ENCODE data around the gene PLA2G2D. TPM values are rescaled to one million over a fixed set of nuclear protein-coding genes. Genes with fewer than 3 reads are reported as not detected.

The PLA2G2D gene
- total and polyA plus RNA-seq, 10 of the 15 experiments (the other 5 are each of a cell fraction or from before 2014, with no cell fraction given): 0.06 to 0.38 (median 0.16) TPM; not detected in 2

DNA sequence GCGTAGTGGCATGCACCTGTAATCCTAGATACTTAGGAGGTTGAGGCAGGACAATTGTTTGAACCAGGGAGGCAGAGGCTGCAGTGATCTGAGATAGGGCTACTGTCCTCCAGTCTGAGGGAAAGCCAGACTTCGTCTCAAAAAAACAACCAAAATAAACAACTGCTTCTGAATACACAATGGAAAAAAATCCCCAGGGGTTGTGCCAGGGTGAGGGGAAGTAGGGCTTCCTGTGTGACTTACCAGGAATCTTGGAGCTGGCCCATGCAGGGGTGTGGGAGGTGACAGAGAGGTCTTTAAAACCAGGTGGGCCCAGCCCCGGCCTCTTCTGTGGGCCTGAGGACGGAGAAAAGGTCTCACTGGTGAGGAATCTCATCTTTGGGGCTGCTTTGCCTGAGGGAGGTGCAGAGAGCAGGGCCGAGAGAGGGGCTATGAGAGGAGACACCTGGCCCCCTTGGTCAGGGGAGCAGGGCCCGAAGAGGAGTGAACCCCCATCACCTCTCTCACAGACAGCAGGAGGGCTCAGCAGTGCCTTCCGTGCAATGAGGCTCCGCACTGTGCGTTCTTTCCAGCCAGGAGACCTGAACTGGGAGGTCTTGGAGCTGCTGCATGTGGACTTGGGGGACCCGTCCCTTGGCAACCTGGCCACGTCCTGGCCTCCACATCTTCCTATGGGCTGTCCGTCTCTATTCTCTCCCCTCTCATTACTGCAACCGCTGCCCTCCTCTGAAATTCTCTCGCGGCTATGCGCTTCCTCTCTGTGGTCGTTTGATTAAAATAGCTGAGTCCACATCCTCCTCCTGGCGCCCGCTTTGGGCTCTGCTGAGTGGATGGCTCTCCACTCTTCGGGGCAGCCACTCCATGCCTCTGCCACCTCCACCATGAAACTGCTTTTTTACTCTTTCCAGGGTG is 38.6 kb downstream of the PLA2G2D start (continued):
- TF ChIP-seq TBL1XR1 (IDR thresholded peaks at IDR 0.05; ENCODE audit: low read depth, low read length) (peak; percentile 63; the same call in 1 of the 2 replicates), ASH2L (IDR thresholded peaks at IDR 0.05; ENCODE audit: borderline replicate concordance, low read depth) (no peak), IKZF2 (IDR thresholded peaks at IDR 0.05) (peak; percentile 73 to 75; a peak in 2 of 4 replicates), PRDM15 (CRISPR knock-in tag; IDR thresholded peaks at IDR 0.05) (no peak), YBX1 (IDR thresholded peaks at IDR 0.05) (no peak), NBN (IDR thresholded peaks at IDR 0.05) (0 out of 2 replicates have a peak, but pooled peaks have one; percentile 58), MTA3 (IDR thresholded peaks at IDR 0.05; ENCODE audit: borderline replicate concordance, low read length) (no peak), IKZF1 (conservative IDR thresholded peaks at IDR 0.05) (peak; percentile 76), BCL11A (IDR thresholded peaks at IDR 0.05; ENCODE audit: low read depth, low read length) (peak; percentile 64; the same call in 1 of the 2 replicates), SMAD5 (IDR thresholded peaks at IDR 0.05; ENCODE audit: low read depth) (no peak), RB1 (IDR thresholded peaks at IDR 0.05; ENCODE audit: borderline replicate concordance) (no peak), RELA (IDR thresholded peaks at IDR 0.05; ENCODE audit: borderline replicate concordance, partially characterized antibody) (no peak), TCF12 (IDR thresholded peaks at IDR 0.05; ENCODE audit: low read depth, low read length) (no peak), MEF2B (IDR thresholded peaks at IDR 0.05; ENCODE audit: partially characterized antibody, poor library complexity, severe bottlenecking) (peak; percentile 62), NR2C1 (IDR thresholded peaks at IDR 0.05) (no peak), MYC (IDR thresholded peaks at IDR 0.05; ENCODE audit: insufficient read depth, insufficient read length, insufficient replicate concordance, low read length, severe bottlenecking) (no peak), IRF4 (IDR thresholded peaks at IDR 0.05; ENCODE audit: low read depth, low read length) (no peak), CHD4 (IDR thresholded peaks at IDR 0.05) (no peak), EP300 (IDR thresholded peaks at IDR 0.05; ENCODE audit: borderline replicate concordance in 1 of 2, control insufficient read depth in 1 of 2, low read depth in 2 of 2, low read length in 2 of 2) (no peak), WRNIP1 (IDR thresholded peaks at IDR 0.05; ENCODE audit: borderline replicate concordance, low read depth, low read length) (no peak), SPI1 (IDR thresholded peaks at IDR 0.05; ENCODE audit: borderline replicate concordance, insufficient read depth, low read depth, low read length) (peak; percentile 85; the same call in 1 of the 2 replicates), NR2F1 (conservative IDR thresholded peaks at IDR 0.05) (0 out of 2 replicates have a peak, but pooled peaks have one; percentile 3), BMI1 (IDR thresholded peaks at IDR 0.05; ENCODE audit: borderline replicate concordance) (no peak)
- TF ChIP-seq, protein P1, sequence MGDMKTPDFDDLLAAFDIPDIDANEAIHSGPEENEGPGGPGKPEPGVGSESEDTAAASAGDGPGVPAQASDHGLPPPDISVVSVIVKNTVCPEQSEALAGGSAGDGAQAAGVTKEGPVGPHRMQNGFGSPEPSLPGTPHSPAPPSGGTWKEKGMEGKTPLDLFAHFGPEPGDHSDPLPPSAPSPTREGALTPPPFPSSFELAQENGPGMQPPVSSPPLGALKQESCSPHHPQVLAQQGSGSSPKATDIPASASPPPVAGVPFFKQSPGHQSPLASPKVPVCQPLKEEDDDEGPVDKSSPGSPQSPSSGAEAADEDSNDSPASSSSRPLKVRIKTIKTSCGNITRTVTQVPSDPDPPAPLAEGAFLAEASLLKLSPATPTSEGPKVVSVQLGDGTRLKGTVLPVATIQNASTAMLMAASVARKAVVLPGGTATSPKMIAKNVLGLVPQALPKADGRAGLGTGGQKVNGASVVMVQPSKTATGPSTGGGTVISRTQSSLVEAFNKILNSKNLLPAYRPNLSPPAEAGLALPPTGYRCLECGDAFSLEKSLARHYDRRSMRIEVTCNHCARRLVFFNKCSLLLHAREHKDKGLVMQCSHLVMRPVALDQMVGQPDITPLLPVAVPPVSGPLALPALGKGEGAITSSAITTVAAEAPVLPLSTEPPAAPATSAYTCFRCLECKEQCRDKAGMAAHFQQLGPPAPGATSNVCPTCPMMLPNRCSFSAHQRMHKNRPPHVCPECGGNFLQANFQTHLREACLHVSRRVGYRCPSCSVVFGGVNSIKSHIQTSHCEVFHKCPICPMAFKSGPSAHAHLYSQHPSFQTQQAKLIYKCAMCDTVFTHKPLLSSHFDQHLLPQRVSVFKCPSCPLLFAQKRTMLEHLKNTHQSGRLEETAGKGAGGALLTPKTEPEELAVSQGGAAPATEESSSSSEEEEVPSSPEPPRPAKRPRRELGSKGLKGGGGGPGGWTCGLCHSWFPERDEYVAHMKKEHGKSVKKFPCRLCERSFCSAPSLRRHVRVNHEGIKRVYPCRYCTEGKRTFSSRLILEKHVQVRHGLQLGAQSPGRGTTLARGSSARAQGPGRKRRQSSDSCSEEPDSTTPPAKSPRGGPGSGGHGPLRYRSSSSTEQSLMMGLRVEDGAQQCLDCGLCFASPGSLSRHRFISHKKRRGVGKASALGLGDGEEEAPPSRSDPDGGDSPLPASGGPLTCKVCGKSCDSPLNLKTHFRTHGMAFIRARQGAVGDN (IDR thresholded peaks at IDR 0.05): no peak
